Bronchial epithelial cell (primary cell): ENCODE measurements around the gene TMED6. TPM values are rescaled to one million over a fixed set of nuclear protein-coding genes. Genes with fewer than 3 reads are reported as not detected.

ENCODE experiments used
- DNase-seq: peaks from one replicate; pipeline ENCODE4 v3.0.0-alpha.2; 2010; ENCODE audit warnings: low read depth
- FAIRE-seq: peaks from 2 replicates; lab custom pipeline; 2011; peaks lifted over from hg19 to GRCh38; lab: Jason Lieb, UNC
- H3K27me3 ChIP-seq: 2 replicates; pipeline ENCODE4 v1.5.1; 2011; ENCODE audit warnings: low read length; ENCODE audit not compliant: control insufficient read depth, insufficient read depth
- H3K36me3 ChIP-seq: 2 replicates; pipeline ENCODE4 v1.5.1; 2011; ENCODE audit warnings: low read length; ENCODE audit not compliant: control insufficient read depth, insufficient read depth
- H3K4me3 ChIP-seq: 2 replicates; pipeline ENCODE4 v1.5.1; 2011; ENCODE audit warnings: mild to moderate bottlenecking, low read depth, low read length, control low read depth
- total RNA-seq: library from RNA; depleted of rRNA; stranded (reverse); fragments of >200 nt; gene quantifications from 2 replicates; pipeline ENCODE4 v1.2.1, GENCODE V29; 2014
- TF ChIP-seq, protein P1 (sequence below): IDR thresholded peaks from 2 replicates; pipeline ENCODE4 v1.5.1; 2011; ENCODE audit warnings: mild to moderate bottlenecking, moderate library complexity, low read length, control low read depth, inconsistent platforms; ENCODE audit not compliant: insufficient read depth, severe bottlenecking

TMED6 gene
- total RNA-seq, result 0.13 TPM in 1 of 2 replicates, not detected in the other

DNA sequence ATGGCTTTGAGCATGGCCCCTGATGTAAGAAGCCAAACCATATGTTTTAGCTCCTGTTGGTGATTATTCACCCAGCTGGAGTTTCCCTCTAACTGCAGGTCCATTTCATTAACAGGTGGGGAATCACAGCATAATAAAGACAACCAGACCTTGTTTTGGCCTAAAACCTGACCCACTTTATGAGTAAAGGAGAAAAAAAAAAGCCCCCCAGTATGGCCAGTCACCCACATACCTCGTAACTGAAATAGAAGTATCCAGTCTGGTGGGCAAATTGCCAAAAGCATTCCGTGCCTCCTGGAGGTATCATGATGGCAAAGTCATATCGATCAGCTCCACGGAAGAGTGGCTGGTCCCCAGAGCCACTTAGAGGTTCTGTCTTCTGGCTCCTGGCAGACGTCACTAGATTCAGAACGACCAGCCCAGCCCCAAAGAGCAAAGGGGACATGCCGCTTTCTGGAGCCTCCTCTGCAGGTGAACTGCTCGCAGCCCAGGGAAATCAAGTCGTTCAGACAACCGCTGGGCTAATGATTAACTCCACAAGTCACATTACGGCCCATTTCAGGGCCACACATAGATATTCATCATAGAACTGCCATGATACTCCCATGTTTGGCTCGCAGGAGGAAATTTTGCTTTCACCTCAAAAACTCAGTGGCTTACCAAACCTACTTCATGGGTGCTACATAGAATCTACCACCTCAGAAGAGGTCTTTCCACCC, at the start of gene TMED6:
Gene TMED6, minus strand, starts transcription at position 478 of the 719 bp plus-strand sequence. Its CDS starts 33 bp downstream, at position 445.
- H3K27me3 ChIP-seq, result no peaks in the 10 kb centered on the region
- FAIRE-seq, result no peak
- TF ChIP-seq, protein P1, sequence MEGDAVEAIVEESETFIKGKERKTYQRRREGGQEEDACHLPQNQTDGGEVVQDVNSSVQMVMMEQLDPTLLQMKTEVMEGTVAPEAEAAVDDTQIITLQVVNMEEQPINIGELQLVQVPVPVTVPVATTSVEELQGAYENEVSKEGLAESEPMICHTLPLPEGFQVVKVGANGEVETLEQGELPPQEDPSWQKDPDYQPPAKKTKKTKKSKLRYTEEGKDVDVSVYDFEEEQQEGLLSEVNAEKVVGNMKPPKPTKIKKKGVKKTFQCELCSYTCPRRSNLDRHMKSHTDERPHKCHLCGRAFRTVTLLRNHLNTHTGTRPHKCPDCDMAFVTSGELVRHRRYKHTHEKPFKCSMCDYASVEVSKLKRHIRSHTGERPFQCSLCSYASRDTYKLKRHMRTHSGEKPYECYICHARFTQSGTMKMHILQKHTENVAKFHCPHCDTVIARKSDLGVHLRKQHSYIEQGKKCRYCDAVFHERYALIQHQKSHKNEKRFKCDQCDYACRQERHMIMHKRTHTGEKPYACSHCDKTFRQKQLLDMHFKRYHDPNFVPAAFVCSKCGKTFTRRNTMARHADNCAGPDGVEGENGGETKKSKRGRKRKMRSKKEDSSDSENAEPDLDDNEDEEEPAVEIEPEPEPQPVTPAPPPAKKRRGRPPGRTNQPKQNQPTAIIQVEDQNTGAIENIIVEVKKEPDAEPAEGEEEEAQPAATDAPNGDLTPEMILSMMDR, result no peak
- no peak for DNase-seq
- H3K36me3 ChIP-seq, result peaks cover 5% of the 10 kb centered on the region
- H3K4me3 ChIP-seq, result no peak within 1 kb of the TSS

DNA sequence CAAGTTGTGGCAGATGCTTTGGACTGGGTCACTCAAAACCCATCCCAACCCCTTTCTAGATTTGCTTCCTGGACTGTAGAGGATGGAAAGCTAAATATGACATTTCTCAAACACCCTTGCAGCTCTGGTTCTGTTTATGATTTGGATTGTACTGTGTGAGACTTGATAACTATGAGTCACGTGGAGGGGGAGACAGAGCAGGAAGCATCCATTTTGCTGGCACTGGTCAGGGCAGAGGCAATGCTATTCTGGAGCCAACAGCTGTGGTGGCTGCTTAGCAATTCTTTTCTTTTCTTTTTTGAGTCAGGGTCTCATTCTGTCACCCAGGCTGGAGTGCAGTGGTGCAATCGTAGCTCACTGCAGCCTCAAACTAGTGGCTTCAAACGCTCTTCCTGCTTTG, 47.8 kb upstream of the TMED6 start:
- peak; percentile 47 for DNase-seq
- TF ChIP-seq, protein P1, result no peak
- Histone ChIP-seq H3K36me3 (no peaks in the 10 kb centered on the region), H3K4me3 (no peak overlapping the region), H3K27me3 (no peaks in the 10 kb centered on the region)
- FAIRE-seq, result no peak

DNA sequence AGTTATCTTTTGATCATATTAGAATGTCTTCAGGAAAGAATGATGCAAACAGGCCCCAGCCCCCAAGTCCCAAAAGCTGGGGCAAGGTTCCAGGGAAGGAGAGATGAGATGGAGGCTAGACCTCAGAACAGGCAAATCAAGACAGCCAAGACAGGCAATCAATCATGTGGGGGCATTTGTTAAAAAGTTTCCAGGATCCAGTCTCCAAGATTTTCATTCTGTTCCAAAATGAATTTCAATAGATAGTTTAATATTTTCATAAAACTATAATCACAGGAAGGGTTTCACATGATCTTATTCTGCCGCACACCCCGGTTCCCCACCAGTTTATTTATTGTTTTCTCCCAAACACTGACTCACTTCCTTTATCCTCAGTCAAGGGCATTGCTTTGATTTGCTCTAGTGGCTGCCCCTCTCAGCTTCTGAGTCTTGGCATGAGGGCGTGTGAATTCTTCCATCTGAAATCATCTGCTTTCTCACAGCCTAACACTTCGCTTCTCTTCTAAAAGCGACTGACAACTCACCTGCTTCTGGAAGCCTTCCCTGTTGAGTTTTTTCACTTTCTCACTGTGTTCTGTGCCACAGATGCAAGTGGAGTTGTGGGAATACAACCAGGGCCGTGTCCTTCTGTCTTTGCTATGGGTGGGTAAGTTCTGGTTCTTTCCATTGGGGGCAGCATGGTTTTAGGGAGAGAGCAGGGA, 46.4 kb upstream of the TMED6 start:
- Histone ChIP-seq H3K27me3 (no peaks in the 10 kb centered on the region), H3K4me3 (no peak overlapping the region), H3K36me3 (no peaks in the 10 kb centered on the region)
- TF ChIP-seq, protein P1, result peak; percentile 39
- DNase-seq, result peak; percentile 77
- FAIRE-seq, result no peak

DNA sequence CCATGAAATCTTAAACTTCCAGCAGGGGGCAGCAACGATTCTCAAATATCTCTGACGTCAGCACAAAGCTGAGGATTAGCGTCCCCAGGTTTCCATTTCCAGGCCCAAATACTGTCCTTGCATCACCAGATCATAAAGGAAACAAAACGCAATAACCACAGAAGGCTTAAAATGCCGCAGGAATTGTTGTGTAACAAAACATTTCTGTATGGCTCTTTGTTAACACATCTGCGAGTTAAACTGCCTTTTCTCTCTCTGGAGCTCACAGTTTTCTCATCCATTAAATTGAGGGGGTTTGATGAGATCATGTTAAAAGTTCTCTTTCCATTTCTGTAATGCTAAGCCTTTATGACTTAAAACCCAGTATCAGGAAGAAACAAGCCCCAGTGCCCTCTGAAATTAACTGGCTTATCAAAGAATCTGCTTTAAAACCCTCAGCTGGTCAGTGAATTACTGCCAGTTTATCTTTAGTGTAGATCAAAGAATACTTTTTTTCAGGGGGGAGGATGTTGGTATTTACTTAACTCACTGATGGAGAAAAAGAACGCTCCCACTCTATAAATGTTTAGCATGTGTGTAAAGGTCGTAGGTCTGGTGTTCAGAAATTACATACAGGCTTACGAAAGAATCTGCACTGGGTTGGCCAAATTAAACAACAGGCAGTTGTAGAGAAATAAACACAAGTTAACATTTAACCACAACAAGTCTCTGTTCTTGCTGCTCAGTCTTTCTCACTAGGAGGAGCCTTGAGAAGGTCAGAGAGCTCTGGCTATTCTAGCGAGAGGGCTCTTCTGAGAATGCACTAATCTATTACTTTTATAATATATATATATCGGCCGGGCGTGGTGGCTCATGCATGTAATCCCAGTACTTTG, 44.8 kb upstream of the TMED6 start:
- Histone ChIP-seq H3K36me3 (no peaks in the 10 kb centered on the region), H3K4me3 (no peak overlapping the region), H3K27me3 (no peaks in the 10 kb centered on the region)
- FAIRE-seq, result no peak
- peak; percentile 87 for DNase-seq
- TF ChIP-seq, protein P1, result peak; percentile 35

DNA sequence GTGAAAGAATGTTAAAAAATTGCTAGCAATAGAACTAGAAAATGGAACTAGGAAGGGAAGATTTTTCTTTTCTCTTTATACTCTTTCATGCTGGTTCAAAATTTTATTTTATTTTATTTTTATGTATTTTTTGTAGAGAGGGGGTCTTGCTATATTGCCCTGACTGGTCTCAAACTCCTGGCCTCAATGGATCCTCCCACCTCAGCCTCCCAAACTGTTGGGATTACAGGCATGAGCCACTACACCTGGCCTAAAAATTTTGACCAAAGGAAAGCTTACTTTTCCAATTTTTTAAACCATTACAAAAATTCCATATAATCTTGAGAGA, 44.2 kb upstream of the TMED6 start:
- H3K27me3 ChIP-seq, result no peaks in the 10 kb centered on the region
- DNase-seq (no peak), FAIRE-seq (no peak)
- H3K36me3 ChIP-seq, result no peaks in the 10 kb centered on the region
- TF ChIP-seq, protein P1, result no peak
- H3K4me3 ChIP-seq, result no peak overlapping the region
